MCF 10A (cell line): Measurements from ENCODE around the gene AFG3L2. TPM values are rescaled to one million over a fixed set of nuclear protein-coding genes. Genes with fewer than 3 reads are reported as not detected.
A peak's percentile ranks its signal among the peaks of the same experiment; 100 is the strongest.

Experiments
- BruUV-seq: library from RNA; stranded (reverse); fragments of 400-500 nt; replicated peaks from 2 replicates; lab custom pipeline; 2021; lab: Mats Ljungman, UMichigan
- CTCF ChIA-PET: fragments of 300-600 bp; sonication (Branson Sonifier 250); formaldehyde crosslinking; extraction: SDS; loops from one replicate; lab custom pipeline; 2021; ENCODE audit warnings: antibody characterized with exemption, inconsistent platforms; lab: Yijun Ruan, JAX
- POLR2A ChIA-PET: fragments of 300-600, 350-650 bp; sonication (Branson Sonifier 250); formaldehyde crosslinking; extraction: SDS; loops from one replicate; lab custom pipeline; 2020; ENCODE audit warnings: antibody characterized with exemption, inconsistent platforms; lab: Yijun Ruan, JAX
- DNase-seq: peaks from one replicate; pipeline ENCODE4 v3.0.0-alpha.2; 2018; ENCODE audit not compliant: unreplicated experiment
- H3K27ac Mint-ChIP-seq: one replicate; pipeline ENCODE4 v1.8.0; 2022; ENCODE audit warnings: mild to moderate bottlenecking, low read depth, mixed read lengths; ENCODE audit not compliant: unreplicated experiment
- H3K27me3 Mint-ChIP-seq: one replicate; pipeline ENCODE4 v1.8.0; 2022; ENCODE audit warnings: mixed read lengths; ENCODE audit not compliant: insufficient read depth, unreplicated experiment
- H3K36me3 Mint-ChIP-seq: one replicate; pipeline ENCODE4 v1.8.0; 2022; ENCODE audit warnings: mild to moderate bottlenecking, moderate library complexity, mixed read lengths; ENCODE audit not compliant: insufficient read depth, unreplicated experiment
- H3K4me1 Mint-ChIP-seq: one replicate; pipeline ENCODE4 v1.8.0; 2022; ENCODE audit warnings: mixed read lengths; ENCODE audit not compliant: insufficient read depth, unreplicated experiment
- H3K4me3 Mint-ChIP-seq: one replicate; pipeline ENCODE4 v1.8.0; 2022; ENCODE audit warnings: mild to moderate bottlenecking, moderate library complexity, mixed read lengths; ENCODE audit not compliant: unreplicated experiment
- H3K9me3 Mint-ChIP-seq: one replicate; pipeline ENCODE4 v1.8.0; 2022; ENCODE audit warnings: mixed read lengths; ENCODE audit not compliant: unreplicated experiment
- CTCF ChIP-seq: fragments of 200-600 bp; IDR thresholded peaks from one replicate; pipeline ENCODE4 v1.8.0; 2022; ENCODE audit warnings: antibody characterized with exemption, mild to moderate bottlenecking; ENCODE audit not compliant: unreplicated experiment
- intact Hi-C: fragments of 100-400 bp; cut with micrococcal nuclease; formaldehyde crosslinking; loops from 2 replicates; pipeline ENCODE4 v1.14.1; 2022
- total RNA-seq: library from RNA; stranded (reverse); gene quantifications from 2 replicates; pipeline ENCODE4 v1.2.3, GENCODE V29; 2022

AFG3L2 gene
- total RNA-seq, 1 experiment from 2014 or later, result 77.2 TPM

GRCh38 chr18:12325726-12326245 is 51.2 kb downstream of the AFG3L2 start:
- POLR2A ChIA-PET, result interaction anchor here (0.7 to 1.1 kb wide), 3 partner anchors 9 to 172 kb away, joined by 3 to 5 read pairs (median 3); no protein-coding TSS in a partner anchor
- CTCF ChIA-PET, result interaction anchor here (0.9 to 1.4 kb wide), 2 partner anchors 9 to 51 kb away, joined by 4 to 6 read pairs; no protein-coding TSS in a partner anchor
- no peak for DNase-seq
- TF ChIP-seq CTCF, result no peak
- peaks cover 93% of the 10 kb centered on the region for H3K36me3 Mint-ChIP-seq
- no peaks in the 10 kb centered on the region for H3K4me1 Mint-ChIP-seq
- intact Hi-C loops, result no loop called here
- H3K27ac Mint-ChIP-seq, result peak overlapping the region; percentile 51
- H3K9me3 Mint-ChIP-seq, result no peaks in the 10 kb centered on the region
- TSS peak; percentile 50 for BruUV-seq
- H3K4me3 Mint-ChIP-seq, result no peak overlapping the region
- no peaks in the 10 kb centered on the region for H3K27me3 Mint-ChIP-seq

- ChIA-PET CTCF (interaction anchor here (0.5 to 1.4 kb wide), 3 partner anchors 10 to 50 kb away, joined by 4 to 6 read pairs (median 4); no protein-coding TSS in a partner anchor), POLR2A (interaction anchor here (1.1 kb wide), 1 partner anchor 10 kb away, joined by 5 read pairs; no protein-coding TSS in a partner anchor)
- no peak for DNase-seq
- H3K27ac Mint-ChIP-seq, result no peak overlapping the region
- no peak for TF ChIP-seq CTCF
- intact Hi-C loops, result no loop called here
- H3K9me3 Mint-ChIP-seq, result no peaks in the 10 kb centered on the region
- no peak overlapping the region for H3K4me3 Mint-ChIP-seq
- H3K4me1 Mint-ChIP-seq, result no peaks in the 10 kb centered on the region
- H3K36me3 Mint-ChIP-seq, result peaks cover 88% of the 10 kb centered on the region
- BruUV-seq, result no TSS peak
- H3K27me3 Mint-ChIP-seq, result no peaks in the 10 kb centered on the region
These were observed 51.9 kb downstream of the AFG3L2 start for GRCh38 chr18:12324991-12325725.

- DNase-seq, result peak; percentile 54
- BruUV-seq, result no TSS peak
- peaks cover 10% of the 10 kb centered on the region for H3K4me1 Mint-ChIP-seq
- ChIA-PET POLR2A (interaction anchor here (0.5 to 2.1 kb wide), 4 partner anchors 9 to 56 kb away, joined by 3 to 17 read pairs (median 4); partner anchors contain the start of gene AFG3L2), CTCF (interaction anchor here (0.7 to 1.5 kb wide), 3 partner anchors 9 to 55 kb away, joined by 3 to 5 read pairs (median 4); no protein-coding TSS in a partner anchor)
- H3K27ac Mint-ChIP-seq, result no peak overlapping the region
- no peaks in the 10 kb centered on the region for H3K27me3 Mint-ChIP-seq
- intact Hi-C loops, result no loop called here
- H3K36me3 Mint-ChIP-seq, result peaks cover 83% of the 10 kb centered on the region
- no peak overlapping the region for H3K4me3 Mint-ChIP-seq
- no peaks in the 10 kb centered on the region for H3K9me3 Mint-ChIP-seq
- no peak for TF ChIP-seq CTCF
These were observed 55.7 kb downstream of the AFG3L2 start for GRCh38 chr18:12321333-12321732.

GRCh38 chr18:12318857-12319256 is 58.2 kb downstream of the AFG3L2 start:
- Mint-ChIP-seq H3K27ac (no peak overlapping the region), H3K27me3 (no peaks in the 10 kb centered on the region), H3K4me3 (no peak overlapping the region), H3K4me1 (peaks cover 17% of the 10 kb centered on the region), H3K9me3 (no peaks in the 10 kb centered on the region), H3K36me3 (peaks cover 78% of the 10 kb centered on the region)
- ChIA-PET CTCF (interaction anchor here (0.8 to 3.4 kb wide), 6 partner anchors 8 to 72 kb away, joined by 3 to 21 read pairs (median 3); no protein-coding TSS in a partner anchor), POLR2A (interaction anchor here (1.0 to 1.8 kb wide), 2 partner anchors 9 to 10 kb away, joined by 4 to 5 read pairs; no protein-coding TSS in a partner anchor)
- intact Hi-C loops, result no loop called here
- no peak for TF ChIP-seq CTCF
- DNase-seq, result no peak
- no TSS peak for BruUV-seq
